ENCODE results near the gene ATXN7L3.

ATXN7L3 gene

DNA sequence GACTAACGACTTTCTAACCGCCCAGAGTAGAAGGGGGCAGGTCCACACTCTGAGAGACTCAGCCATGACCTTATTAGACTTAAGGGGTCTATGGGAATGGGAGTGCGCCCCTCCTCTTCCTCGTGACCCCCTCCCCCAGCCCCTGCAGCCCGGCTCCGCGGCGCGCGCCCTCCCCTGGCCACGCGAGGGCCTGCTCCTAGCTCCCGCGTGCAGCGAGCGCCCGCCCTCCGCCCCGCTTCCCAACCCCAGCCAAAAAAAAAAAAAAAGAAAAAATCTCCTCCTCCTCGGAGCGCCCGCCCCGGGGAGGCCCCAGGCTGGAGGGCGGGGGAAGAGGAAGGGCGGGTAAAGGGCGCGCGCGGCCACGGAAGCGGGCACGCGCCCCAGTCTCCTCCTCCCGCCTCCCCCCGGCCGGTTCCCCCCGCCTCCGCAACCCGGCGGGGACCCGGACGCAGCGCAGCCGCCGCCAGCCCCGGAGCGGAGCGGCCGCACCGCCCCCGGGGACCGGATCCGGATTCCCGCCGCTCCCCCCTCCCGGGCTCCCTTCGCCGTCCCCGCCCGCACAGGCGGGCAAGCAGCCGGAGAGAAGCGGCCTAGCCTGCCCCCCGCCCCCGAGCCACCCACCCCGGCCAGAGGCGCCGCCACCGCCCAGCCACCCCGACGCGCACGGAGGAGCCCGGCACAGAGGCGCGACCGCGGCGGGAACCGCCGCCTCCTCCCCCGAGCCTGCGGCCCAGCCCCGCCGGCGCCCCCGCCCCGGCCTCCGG is 18.8 kb upstream of the ATXN7L3 start:
- H3K36me3 ChIP-seq (ENCODE audit: control insufficient read depth in 1 of 2, insufficient read depth in 2 of 2, low read length in 2 of 2) = peaks cover 30 to 34% of the 10 kb centered on the region in 2 donors
- no peaks in the 10 kb centered on the region for H3K27me3 ChIP-seq (ENCODE audit: control insufficient read depth in 1 of 2, insufficient read depth in 2 of 2, low read length in 2 of 2)
- H3K9ac ChIP-seq (ENCODE audit: low read depth in 1 of 2, low read length in 2 of 2) = peak overlapping the region; percentile 57 to 77
- peak overlapping the region; percentile 93 for H3K27ac ChIP-seq (ENCODE audit: low read depth, low read length)
- H3K9me3 ChIP-seq (ENCODE audit: control insufficient read depth in 1 of 2, low read length in 2 of 2) = no peaks in the 10 kb centered on the region
- H3K4me1 ChIP-seq (ENCODE audit: control insufficient read depth in 1 of 2, insufficient read depth in 2 of 2, low read length in 2 of 2) = peaks cover 38 to 43% of the 10 kb centered on the region in 2 donors
- H3K4me3 ChIP-seq (ENCODE audit: low read depth in 1 of 2, low read length in 2 of 2) = peak overlapping the region; percentile 66 to 74

GRCh38 chr17:44217738-44218343 is 18.2 kb upstream of the ATXN7L3 start:
- Histone ChIP-seq H3K4me3 (ENCODE audit: low read depth in 1 of 2, low read length in 2 of 2) (peak overlapping the region; percentile 66 to 74), H3K4me1 (ENCODE audit: control insufficient read depth in 1 of 2, insufficient read depth in 2 of 2, low read length in 2 of 2) (peaks cover 32 to 36% of the 10 kb centered on the region in 2 donors)

DNA sequence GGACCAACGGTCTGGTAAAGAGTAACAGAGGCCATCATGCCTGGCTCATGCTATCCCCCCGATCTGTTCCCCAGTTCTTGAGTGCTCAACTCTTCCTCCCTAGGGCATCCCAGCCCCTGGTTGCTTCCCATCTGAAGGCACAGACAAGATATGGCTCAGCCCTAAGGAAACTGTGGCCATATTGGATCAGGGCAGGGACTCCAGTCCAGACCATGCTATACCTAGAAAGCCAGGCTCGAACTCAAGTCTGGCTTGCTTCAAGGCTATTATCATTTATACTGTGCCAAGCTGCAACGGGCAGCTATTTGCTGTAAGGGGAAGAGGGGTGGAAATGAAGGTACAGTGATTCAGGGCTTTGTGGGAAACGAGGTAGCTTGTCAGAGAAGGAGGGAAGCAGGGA is 17.0 kb upstream of the ATXN7L3 start:
- peak overlapping the region in 1 of 2 donors; percentile 0 for H3K9ac ChIP-seq (ENCODE audit: low read depth in 1 of 2, low read length in 2 of 2)
- peaks cover 30 to 36% of the 10 kb centered on the region in 2 donors for H3K36me3 ChIP-seq (ENCODE audit: control insufficient read depth in 1 of 2, insufficient read depth in 2 of 2, low read length in 2 of 2)
- H3K27ac ChIP-seq (ENCODE audit: low read depth, low read length) = no peak overlapping the region
- no peaks in the 10 kb centered on the region for H3K9me3 ChIP-seq (ENCODE audit: control insufficient read depth in 1 of 2, low read length in 2 of 2)
- no peaks in the 10 kb centered on the region for H3K27me3 ChIP-seq (ENCODE audit: control insufficient read depth in 1 of 2, insufficient read depth in 2 of 2, low read length in 2 of 2)
- H3K4me1 ChIP-seq (ENCODE audit: control insufficient read depth in 1 of 2, insufficient read depth in 2 of 2, low read length in 2 of 2) = peaks cover 23 to 28% of the 10 kb centered on the region in 2 donors
- no peak overlapping the region for H3K4me3 ChIP-seq (ENCODE audit: low read depth in 1 of 2, low read length in 2 of 2)

More at GRCh38 chr17:44217738-44218343, 18.2 kb upstream of the ATXN7L3 start:
- peaks cover 30 to 35% of the 10 kb centered on the region in 2 donors for H3K36me3 ChIP-seq (ENCODE audit: control insufficient read depth in 1 of 2, insufficient read depth in 2 of 2, low read length in 2 of 2)
- no peak overlapping the region for H3K27ac ChIP-seq (ENCODE audit: low read depth, low read length)
- H3K9ac ChIP-seq (ENCODE audit: low read depth in 1 of 2, low read length in 2 of 2) = peak overlapping the region; percentile 57 to 77
- H3K9me3 ChIP-seq (ENCODE audit: control insufficient read depth in 1 of 2, low read length in 2 of 2) = no peaks in the 10 kb centered on the region
- H3K27me3 ChIP-seq (ENCODE audit: control insufficient read depth in 1 of 2, insufficient read depth in 2 of 2, low read length in 2 of 2) = no peaks in the 10 kb centered on the region

DNA sequence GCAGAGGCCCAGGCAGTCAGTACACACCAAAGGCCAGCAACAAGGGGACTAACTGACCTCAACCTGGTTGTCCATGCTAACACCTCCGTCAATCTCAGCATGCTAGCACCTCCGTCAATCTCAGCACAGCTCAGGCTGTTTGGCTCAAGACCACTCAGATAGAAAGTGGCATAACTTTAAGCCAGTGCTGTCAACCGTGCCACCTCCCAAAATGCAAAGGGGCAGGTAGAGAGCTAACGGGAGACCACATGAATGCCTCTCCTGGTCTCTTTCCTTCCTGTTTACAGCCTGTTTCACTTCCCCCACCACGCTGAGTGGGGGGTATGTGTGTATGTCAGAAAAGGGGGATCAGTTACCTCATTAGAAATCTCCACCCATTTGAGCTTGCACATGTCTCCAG is 16.5 kb upstream of the ATXN7L3 start:
- Histone ChIP-seq H3K27ac (ENCODE audit: low read depth, low read length) (no peak overlapping the region), H3K4me3 (ENCODE audit: low read depth in 1 of 2, low read length in 2 of 2) (no peak overlapping the region), H3K9ac (ENCODE audit: low read depth in 1 of 2, low read length in 2 of 2) (peak overlapping the region in 1 of 2 donors; percentile 0), H3K27me3 (ENCODE audit: control insufficient read depth in 1 of 2, insufficient read depth in 2 of 2, low read length in 2 of 2) (no peaks in the 10 kb centered on the region), H3K36me3 (ENCODE audit: control insufficient read depth in 1 of 2, insufficient read depth in 2 of 2, low read length in 2 of 2) (peaks cover 30 to 42% of the 10 kb centered on the region in 2 donors), H3K4me1 (ENCODE audit: control insufficient read depth in 1 of 2, insufficient read depth in 2 of 2, low read length in 2 of 2) (peaks cover 23 to 28% of the 10 kb centered on the region in 2 donors), H3K9me3 (ENCODE audit: control insufficient read depth in 1 of 2, low read length in 2 of 2) (no peaks in the 10 kb centered on the region)

- Histone ChIP-seq H3K4me3 (ENCODE audit: low read depth in 1 of 2, low read length in 2 of 2) (no peak overlapping the region), H3K27ac (ENCODE audit: low read depth, low read length) (no peak overlapping the region), H3K9me3 (ENCODE audit: control insufficient read depth in 1 of 2, low read length in 2 of 2) (no peaks in the 10 kb centered on the region), H3K36me3 (ENCODE audit: control insufficient read depth in 1 of 2, insufficient read depth in 2 of 2, low read length in 2 of 2) (peaks cover 30 to 46% of the 10 kb centered on the region in 2 donors), H3K4me1 (ENCODE audit: control insufficient read depth in 1 of 2, insufficient read depth in 2 of 2, low read length in 2 of 2) (peaks cover 26 to 41% of the 10 kb centered on the region in 2 donors), H3K27me3 (ENCODE audit: control insufficient read depth in 1 of 2, insufficient read depth in 2 of 2, low read length in 2 of 2) (no peaks in the 10 kb centered on the region), H3K9ac (ENCODE audit: low read depth in 1 of 2, low read length in 2 of 2) (no peak overlapping the region)
Observed at GRCh38 chr17:44214896-44215295, 15.2 kb upstream of the ATXN7L3 start.

GRCh38 chr17:44214230-44214494 is 14.5 kb upstream of the ATXN7L3 start:
- Histone ChIP-seq H3K4me1 (ENCODE audit: control insufficient read depth in 1 of 2, insufficient read depth in 2 of 2, low read length in 2 of 2) (peaks cover 26 to 41% of the 10 kb centered on the region in 2 donors), H3K27me3 (ENCODE audit: control insufficient read depth in 1 of 2, insufficient read depth in 2 of 2, low read length in 2 of 2) (no peaks in the 10 kb centered on the region), H3K9me3 (ENCODE audit: control insufficient read depth in 1 of 2, low read length in 2 of 2) (no peaks in the 10 kb centered on the region), H3K9ac (ENCODE audit: low read depth in 1 of 2, low read length in 2 of 2) (no peak overlapping the region), H3K27ac (ENCODE audit: low read depth, low read length) (no peak overlapping the region), H3K4me3 (ENCODE audit: low read depth in 1 of 2, low read length in 2 of 2) (no peak overlapping the region), H3K36me3 (ENCODE audit: control insufficient read depth in 1 of 2, insufficient read depth in 2 of 2, low read length in 2 of 2) (peaks cover 30 to 53% of the 10 kb centered on the region in 2 donors)

DNA sequence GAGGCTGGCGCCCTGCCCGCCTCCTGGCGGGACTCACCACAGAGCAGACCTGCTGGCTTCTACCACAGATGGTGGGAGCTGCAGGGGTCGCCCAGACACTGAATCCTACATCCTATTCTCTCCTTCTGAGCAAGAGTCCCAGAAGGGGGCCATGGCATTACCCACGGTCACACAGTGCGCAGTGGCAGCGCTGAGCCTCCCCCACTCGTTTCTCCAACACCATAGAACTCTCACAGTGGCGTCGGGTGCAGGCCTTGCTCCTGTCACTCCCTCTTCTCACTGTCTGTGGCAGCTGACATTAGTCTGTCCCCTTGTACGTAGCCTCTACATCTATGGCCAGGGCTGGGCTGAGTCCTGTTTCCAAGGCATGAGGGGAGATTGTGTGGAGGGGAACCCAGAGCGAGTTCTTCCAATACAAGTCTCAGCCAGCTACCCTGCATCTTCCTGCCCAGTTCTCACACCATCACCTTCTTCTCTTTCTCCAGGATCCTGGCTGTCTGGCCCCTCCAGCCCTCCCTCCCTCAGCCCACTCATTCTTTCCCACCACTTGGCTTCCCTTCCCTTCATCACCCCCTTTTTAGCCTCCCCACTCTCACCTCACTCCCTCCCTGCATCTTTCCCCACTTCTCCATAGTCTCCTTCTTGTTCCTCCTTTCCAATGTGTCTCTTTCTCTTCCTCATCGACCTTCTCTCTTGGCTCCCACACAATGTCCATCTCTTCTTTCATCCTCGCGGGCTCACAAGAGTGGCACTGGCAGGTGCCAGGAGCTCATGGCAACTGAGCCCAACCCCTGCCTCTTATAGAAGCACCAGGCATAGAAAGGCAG is 13.9 kb upstream of the ATXN7L3 start:
- H3K27me3 ChIP-seq (ENCODE audit: control insufficient read depth in 1 of 2, insufficient read depth in 2 of 2, low read length in 2 of 2) = no peaks in the 10 kb centered on the region
- H3K9ac ChIP-seq (ENCODE audit: low read depth in 1 of 2, low read length in 2 of 2) = no peak overlapping the region
- H3K36me3 ChIP-seq (ENCODE audit: control insufficient read depth in 1 of 2, insufficient read depth in 2 of 2, low read length in 2 of 2) = peaks cover 32 to 59% of the 10 kb centered on the region in 2 donors
- no peaks in the 10 kb centered on the region for H3K9me3 ChIP-seq (ENCODE audit: control insufficient read depth in 1 of 2, low read length in 2 of 2)
- H3K4me3 ChIP-seq (ENCODE audit: low read depth in 1 of 2, low read length in 2 of 2) = no peak overlapping the region
- H3K27ac ChIP-seq (ENCODE audit: low read depth, low read length) = no peak overlapping the region
- peaks cover 26 to 41% of the 10 kb centered on the region in 2 donors for H3K4me1 ChIP-seq (ENCODE audit: control insufficient read depth in 1 of 2, insufficient read depth in 2 of 2, low read length in 2 of 2)

GRCh38 chr17:44212507-44213402 is 13.1 kb upstream of the ATXN7L3 start:
- Histone ChIP-seq H3K9ac (ENCODE audit: low read depth in 1 of 2, low read length in 2 of 2) (no peak overlapping the region), H3K9me3 (ENCODE audit: control insufficient read depth in 1 of 2, low read length in 2 of 2) (no peaks in the 10 kb centered on the region), H3K4me3 (ENCODE audit: low read depth in 1 of 2, low read length in 2 of 2) (no peak overlapping the region), H3K27me3 (ENCODE audit: control insufficient read depth in 1 of 2, insufficient read depth in 2 of 2, low read length in 2 of 2) (no peaks in the 10 kb centered on the region), H3K4me1 (ENCODE audit: control insufficient read depth in 1 of 2, insufficient read depth in 2 of 2, low read length in 2 of 2) (peaks cover 21 to 36% of the 10 kb centered on the region in 2 donors), H3K36me3 (ENCODE audit: control insufficient read depth in 1 of 2, insufficient read depth in 2 of 2, low read length in 2 of 2) (peaks cover 38 to 66% of the 10 kb centered on the region in 2 donors), H3K27ac (ENCODE audit: low read depth, low read length) (no peak overlapping the region)

- Histone ChIP-seq H3K27ac (ENCODE audit: low read depth, low read length) (no peak overlapping the region), H3K9ac (ENCODE audit: low read depth in 1 of 2, low read length in 2 of 2) (no peak overlapping the region)
Observed at GRCh38 chr17:44211281-44212265, 11.9 kb upstream of the ATXN7L3 start.

More at GRCh38 chr17:44211281-44212265, 11.9 kb upstream of the ATXN7L3 start:
- peaks cover 42 to 74% of the 10 kb centered on the region in 2 donors for H3K36me3 ChIP-seq (ENCODE audit: control insufficient read depth in 1 of 2, insufficient read depth in 2 of 2, low read length in 2 of 2)
- no peaks in the 10 kb centered on the region for H3K9me3 ChIP-seq (ENCODE audit: control insufficient read depth in 1 of 2, low read length in 2 of 2)
- peaks cover 11 to 24% of the 10 kb centered on the region in 2 donors for H3K4me1 ChIP-seq (ENCODE audit: control insufficient read depth in 1 of 2, insufficient read depth in 2 of 2, low read length in 2 of 2)
- no peak overlapping the region for H3K4me3 ChIP-seq (ENCODE audit: low read depth in 1 of 2, low read length in 2 of 2)
- no peaks in the 10 kb centered on the region for H3K27me3 ChIP-seq (ENCODE audit: control insufficient read depth in 1 of 2, insufficient read depth in 2 of 2, low read length in 2 of 2)
